Activated CD4-positive, CD25-positive, alpha-beta regulatory T cell treated with anti-CD3 and anti-CD28 coated beads, Interleukin-2, amount 50 U/mL, for 16 hours (primary cell): ENCODE measurements around the gene SULT1A3.
"Not testable (repeated sequence)": the region's sequence is repeated elsewhere in the genome, so short reads cannot be mapped to it uniquely, and the experiment has no call there.

ENCODE experiments used
- DNase-seq: peaks from one replicate; pipeline ENCODE4 v3.0.0-alpha.2; 2020; ENCODE audit warnings: low read depth, low spot score

Gene SULT1A3

DNA sequence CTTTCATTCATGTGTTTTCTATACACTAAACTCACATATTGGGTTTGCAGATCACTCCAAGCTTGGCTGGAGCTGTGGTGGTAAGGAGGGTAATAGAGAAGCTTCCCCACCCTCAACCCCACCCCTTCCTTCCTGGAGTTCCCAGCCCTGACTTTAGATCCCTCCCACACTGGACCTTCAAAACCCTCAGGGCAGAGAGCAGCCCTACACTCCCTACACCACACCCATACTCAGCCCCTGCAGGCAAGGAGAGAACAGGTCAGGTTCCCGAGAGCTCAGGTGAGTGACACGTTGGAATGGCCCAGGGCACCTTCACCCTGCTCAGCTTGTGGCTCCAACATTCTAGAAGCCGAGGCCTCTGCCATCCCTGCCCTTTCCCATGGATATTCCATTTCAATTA lies at the start of gene SULT1A3:
Gene SULT1A3 (plus strand): TSS at position 207 of the 400 bp plus-strand sequence. CDS start 1,474 bp downstream, outside the sequence.
- DNase-seq = not testable (repeated sequence)

GRCh38 chr16:30151091-30151490 lies 48.0 kb upstream of the SULT1A3 start:
- no peak for DNase-seq

- DNase-seq = no peak
These were observed 46.5 kb upstream of the SULT1A3 start for GRCh38 chr16:30152517-30152916.

DNA sequence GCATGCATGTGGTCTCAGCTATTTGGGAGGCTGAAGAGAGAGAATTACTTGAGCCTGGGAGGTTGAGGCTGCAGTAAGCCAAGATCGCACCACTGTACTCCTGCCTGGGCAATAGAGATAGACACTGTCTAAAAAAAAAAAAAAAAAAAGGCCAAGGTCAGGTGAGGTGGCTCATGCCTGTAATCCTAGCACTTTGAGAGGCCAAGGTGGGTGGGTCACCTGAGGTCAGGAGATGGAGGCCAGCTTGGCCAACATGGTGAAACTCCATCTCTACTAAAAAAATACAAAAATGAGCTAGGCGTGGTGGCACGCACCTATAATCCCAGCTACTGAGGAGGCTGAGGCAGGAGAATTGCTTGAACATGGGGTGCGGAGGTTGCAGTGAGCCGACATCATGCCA lies 43.9 kb upstream of the SULT1A3 start:
- DNase-seq = no peak

GRCh38 chr16:30157214-30157613 lies 41.8 kb upstream of the SULT1A3 start:
- DNase-seq = no peak

DNA sequence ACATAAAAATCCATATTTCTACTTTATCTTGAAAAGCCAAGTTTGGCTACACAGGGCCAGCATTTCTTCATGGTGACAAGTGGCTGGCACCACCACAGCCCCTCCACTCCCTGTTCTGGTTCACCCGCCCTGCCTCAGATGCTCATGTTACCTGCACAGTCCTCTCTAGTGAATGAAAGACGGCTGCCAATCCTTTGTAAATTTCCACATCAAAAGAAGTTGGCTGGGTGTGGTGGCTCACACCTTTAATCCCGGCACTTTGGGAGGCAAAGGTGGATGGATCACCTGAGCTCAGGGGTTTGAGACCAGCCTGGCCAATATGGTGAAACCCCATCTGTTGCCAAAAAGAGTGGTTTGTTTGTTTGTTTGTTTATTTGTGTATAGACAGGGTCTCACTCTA lies 35.5 kb upstream of the SULT1A3 start:
- DNase-seq = no peak

DNA sequence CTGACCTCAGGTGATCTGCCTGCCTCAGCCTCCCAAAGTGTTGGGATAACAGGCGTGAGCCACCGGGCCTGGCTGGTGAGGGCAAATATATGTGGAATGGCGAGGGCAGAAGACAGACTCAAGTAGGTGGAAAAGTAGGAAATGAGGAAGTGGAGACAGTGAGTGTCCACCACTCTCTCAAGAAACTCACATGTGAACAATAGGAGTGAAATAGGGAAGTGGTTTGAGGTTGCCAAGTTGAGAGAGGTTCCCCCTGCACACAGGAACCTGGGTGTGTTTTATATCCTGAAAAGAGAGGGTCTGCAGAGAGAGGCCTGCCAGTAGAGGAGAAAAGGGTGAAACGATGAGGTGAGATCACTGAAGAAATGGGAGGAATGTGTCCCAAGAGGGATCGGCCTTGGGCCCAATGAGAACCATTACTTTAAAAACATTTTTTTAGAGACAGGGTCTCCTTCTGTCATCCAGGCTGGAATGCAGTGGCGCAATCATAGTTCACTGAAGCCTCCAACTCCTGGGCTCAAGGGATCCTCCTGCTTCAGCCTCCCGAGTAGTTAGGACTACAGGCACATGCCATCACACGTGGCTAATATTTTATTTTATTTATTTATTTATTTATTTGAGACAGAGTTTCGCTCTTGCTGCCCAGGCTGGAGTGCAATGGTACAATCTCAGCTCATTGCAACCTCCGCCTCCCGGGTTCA lies 32.7 kb upstream of the SULT1A3 start:
- DNase-seq = no peak

- not testable (repeated sequence) for DNase-seq
These were observed 30.3 kb upstream of the SULT1A3 start for GRCh38 chr16:30168746-30169145.

DNA sequence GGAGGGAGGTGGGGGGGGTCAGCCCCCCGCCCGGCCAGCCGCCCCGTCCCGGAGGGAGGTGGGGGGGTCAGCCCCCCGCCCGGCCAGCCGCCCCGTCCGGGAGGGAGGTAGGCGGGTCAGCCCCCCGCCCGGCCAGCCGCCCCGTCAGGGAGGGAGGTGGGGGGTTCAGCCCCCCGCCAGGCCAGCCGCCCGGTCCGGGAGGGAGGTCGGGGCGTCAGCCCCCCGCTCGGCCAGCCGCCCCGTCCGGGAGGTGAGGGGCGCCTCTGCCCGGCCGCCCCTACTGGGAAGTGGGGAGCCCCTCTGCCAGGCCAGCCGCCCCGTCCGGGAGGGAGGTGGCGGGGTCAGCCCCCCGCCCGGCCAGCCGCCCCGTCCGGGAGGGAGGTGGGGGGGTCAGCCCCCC lies 29.6 kb upstream of the SULT1A3 start:
- DNase-seq = not testable (repeated sequence)

- not testable (repeated sequence) for DNase-seq
These were observed 28.9 kb upstream of the SULT1A3 start for GRCh38 chr16:30170145-30170544.

GRCh38 chr16:30173054-30173453 lies 26.0 kb upstream of the SULT1A3 start:
- no peak for DNase-seq

DNA sequence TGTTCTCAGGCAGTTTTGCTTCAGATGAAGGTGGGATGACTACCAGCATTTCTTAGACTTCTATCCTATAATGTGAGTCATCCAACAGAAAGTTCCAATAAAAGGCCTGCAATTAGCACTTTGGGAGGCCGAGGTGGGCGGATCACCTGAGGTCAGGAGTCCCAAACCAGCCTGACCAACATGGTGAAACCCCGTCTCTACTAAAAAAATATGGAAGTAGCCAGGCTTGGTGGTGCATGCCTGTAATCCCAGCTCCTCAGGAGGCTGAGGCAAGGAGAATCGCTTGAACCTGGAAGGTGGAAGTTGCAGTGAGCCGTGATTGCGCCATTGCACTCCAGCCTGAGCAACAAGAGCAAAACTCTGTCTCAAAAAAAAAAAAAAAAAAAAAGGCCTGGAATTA lies 22.2 kb upstream of the SULT1A3 start:
- DNase-seq = not testable (repeated sequence)

DNA sequence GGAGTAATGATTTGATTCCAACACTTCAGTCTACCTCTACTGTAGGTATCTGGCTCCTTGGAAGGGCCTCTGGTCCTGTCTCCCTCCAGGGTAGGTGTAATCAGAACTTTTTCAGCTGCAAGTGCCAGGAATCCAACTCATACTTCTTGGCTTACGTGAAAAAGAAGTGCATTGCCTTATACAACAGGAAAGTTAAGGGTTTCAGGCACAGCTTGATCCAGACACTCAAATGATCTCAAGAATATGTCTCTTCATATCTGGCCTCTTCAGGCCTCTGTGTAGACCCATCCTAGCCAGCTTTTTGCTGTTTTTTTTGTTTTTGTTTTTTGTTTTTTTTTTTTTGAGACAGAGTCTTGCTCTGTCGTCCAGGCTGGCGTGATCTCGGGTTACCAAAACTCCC lies 19.9 kb upstream of the SULT1A3 start:
- DNase-seq = no peak

GRCh38 chr16:30179931-30180330 lies 19.1 kb upstream of the SULT1A3 start:
- no peak for DNase-seq

DNA sequence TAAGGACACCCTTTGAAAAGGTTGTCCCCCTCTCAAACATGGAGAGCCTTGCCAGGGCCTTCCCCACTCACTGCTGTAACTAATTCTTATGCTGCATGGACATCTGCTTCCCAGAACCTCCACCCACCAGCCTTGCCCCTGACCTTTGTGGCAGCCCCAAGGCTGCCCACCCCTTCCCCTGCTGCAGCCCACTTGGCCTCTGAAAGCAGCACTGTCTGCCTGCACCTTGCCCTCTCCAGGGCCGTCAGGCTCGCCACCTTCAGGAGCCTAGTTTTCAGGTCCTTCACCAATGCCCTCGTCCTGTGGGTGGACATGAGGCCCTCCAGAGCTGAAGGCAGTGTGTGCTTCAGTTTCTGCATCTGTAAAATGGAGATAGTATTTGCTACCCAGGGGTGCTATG lies 18.3 kb upstream of the SULT1A3 start:
- no peak for DNase-seq

DNA sequence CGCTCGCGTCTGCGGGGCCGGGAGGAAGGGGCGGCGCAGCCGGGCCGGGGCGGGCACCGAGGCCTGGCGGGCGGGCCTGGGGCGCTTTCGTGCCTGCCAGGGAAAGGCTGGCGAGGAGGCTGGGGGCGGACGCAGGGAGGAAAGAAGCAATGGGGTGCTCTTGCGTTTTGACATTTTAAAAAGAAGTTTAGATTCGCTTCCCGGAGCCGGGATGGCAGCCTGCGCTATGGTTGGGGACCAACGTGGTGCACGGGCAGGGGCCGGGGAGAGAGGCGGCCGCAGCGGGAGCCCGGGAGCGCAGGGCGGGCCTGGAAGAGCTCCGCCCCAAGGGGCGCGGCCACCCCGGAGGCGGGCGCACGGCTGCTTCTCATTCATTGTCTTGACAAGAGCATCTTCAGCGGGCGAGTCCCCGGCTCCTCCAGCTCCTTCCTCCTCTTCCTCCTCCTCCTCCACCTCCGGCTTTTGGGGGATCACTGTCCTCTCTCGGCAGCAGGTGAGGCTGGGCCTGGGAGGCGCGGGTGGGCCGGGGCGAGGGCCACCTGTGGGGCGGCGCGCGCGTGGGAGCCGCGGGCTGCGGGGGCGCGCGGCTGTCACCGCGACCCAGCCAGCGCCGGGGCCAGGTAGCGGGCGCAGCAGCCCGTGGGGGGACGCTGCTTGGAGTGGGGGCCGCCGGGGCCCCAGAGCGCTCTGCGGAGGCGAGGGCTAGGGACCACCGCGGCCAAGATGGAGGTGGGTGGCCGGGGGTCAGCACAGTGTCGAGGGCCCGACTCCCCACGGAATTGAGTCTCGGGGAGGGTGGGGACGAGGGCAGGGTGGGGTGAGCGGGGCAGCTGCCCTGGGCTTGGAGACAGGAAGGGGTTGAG lies 15.6 kb upstream of the SULT1A3 start, which contains the start of gene CORO1A:
Gene CORO1A (plus strand): TSS at position 370 of the 863 bp plus-strand sequence. CDS start 1,608 bp downstream, outside the sequence.
- DNase-seq = peak; percentile 65

DNA sequence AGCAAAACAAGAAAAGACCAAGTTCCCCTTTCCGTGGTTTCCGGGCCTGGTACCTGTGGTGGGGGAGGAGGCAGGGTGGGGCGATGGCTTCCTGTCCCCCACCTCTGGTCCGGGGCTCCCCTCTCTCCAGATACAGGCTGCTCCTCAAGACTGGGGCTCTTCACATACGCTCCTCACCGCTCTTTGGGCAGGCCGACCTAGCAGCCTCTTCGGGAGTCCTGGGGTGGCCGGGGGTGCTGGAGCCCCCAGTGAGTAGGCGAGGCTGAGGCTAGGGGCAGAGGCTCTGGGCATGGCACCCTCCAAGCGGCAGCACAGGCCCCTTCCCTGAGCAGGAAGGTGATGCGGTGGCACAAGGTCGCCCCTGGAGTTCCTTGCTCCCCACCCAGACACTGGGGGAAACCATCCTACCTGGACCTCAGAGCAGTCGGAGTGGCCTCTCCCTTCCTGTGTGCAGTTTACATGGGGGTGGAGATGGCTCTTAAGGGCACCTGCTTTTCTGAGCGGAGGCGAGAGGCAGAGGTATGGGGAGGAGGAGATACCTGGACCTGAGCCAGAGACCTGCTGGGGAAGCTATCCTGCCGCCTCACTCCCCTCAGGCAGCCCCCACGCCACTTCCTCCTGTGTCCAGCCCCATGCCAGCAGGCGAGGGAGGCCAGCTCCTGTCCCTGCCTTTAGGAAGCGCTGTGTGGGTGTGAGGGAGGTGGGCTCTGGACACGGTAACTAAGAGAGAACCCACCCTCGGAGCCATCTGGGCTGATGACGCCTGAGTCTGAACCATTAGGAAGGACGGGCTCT lies 14.8 kb upstream of the SULT1A3 start:
- peak; percentile 56 for DNase-seq

- no peak for DNase-seq
These were observed 14.0 kb upstream of the SULT1A3 start for GRCh38 chr16:30184891-30185682.

DNA sequence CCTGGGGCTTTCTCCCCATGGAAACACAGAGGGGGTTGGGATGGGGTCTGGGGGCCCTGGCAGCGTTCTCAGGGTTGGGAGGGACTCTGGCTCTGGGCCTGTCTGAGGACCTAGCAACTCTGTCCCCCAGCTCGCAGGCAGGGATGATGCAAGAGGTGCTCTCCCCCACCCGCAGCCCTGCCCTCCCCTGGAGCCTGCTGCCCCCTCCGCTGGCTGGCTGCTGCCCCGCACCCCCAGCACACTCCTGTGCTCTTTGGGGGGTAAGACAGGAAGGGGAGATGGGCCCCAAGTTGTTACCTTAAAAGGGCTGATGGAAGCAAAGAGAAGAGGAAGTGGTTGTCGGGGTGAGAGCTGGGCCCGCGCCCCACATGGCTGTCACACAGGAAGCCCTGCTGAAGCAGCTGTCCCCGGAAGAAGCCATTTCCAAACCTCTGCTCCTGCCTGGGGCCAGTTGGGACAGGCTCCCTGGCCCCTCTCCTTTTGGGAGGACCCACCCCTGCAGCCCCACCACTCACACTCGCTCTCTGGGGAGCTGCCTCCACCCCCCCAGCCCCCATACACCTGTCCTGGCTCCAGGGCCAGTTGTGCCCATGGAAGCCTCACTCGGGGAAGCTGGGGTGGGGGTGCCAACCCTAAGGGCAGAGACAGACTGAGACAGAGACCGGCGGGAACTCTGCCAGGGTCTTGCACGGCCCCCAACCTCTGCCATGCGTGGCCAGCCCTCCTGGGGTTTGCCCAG lies 13.2 kb upstream of the SULT1A3 start:
- DNase-seq = peak; percentile 55

DNA sequence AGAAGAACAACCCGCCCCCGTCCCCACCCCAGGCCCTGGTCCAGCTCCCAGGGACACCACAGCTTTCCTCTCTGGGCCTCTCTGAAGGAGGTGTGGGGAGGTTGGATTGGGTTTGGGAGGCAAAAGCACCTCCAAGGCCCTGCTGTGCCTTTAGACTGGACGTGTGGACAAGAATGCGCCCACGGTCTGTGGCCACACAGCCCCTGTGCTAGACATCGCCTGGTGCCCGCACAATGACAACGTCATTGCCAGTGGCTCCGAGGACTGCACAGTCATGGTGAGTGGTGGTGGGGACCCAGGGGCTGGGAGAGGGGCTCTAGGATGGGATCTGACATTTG lies 12.6 kb upstream of the SULT1A3 start:
- DNase-seq = no peak
